H1 (cell line): ENCODE results near the gene L2HGDH. TPM values are rescaled to one million over a fixed set of nuclear protein-coding genes. Genes with fewer than 3 reads are reported as not detected.

Experiments
- CTCF ChIA-PET: fragments of 300-600 bp; sonication (Branson Sonifier 250); formaldehyde crosslinking; loops from one replicate; lab custom pipeline; 2021; ENCODE audit not compliant: partially characterized antibody; lab: Charles Lee
- POLR2A ChIA-PET: fragments of 300-600 bp; sonication (Branson Sonifier 250); formaldehyde crosslinking; loops from one replicate; lab custom pipeline; 2021; ENCODE audit warnings: inconsistent platforms; ENCODE audit not compliant: partially characterized antibody; lab: Charles Lee
- DNase-seq, 2 experiments: peaks; one replicate each; pipeline versions ENCODE4 v3.0.0 to v3.0.0-alpha.2; 2010 to 2022; ENCODE audit warnings: low spot score in 2 of 2, low read depth in 1 of 2, mixed read lengths in 1 of 2
- FAIRE-seq: peaks from 2 replicates; lab custom pipeline; 2011; peaks lifted over from hg19 to GRCh38; lab: Jason Lieb, UNC
- H2AFZ ChIP-seq: 2 replicates; pipeline ENCODE4 v1.8.1; 2012; ENCODE audit warnings: low read length, inconsistent platforms
- H2AK5ac ChIP-seq: 2 replicates; pipeline ENCODE4 v1.6.1; 2013; ENCODE audit warnings: low read depth, low read length
- H2BK120ac ChIP-seq: replicated peaks from 2 replicates; pipeline ENCODE3; 2013; ENCODE audit warnings: low read depth, low read length, inconsistent platforms
- H2BK12ac ChIP-seq: 2 replicates; pipeline ENCODE4 v1.6.1; 2013; ENCODE audit warnings: low read depth, low read length
- H2BK15ac ChIP-seq: 2 replicates; pipeline ENCODE4 v1.6.1; 2013; ENCODE audit warnings: low read length
- H2BK20ac ChIP-seq: 2 replicates; pipeline ENCODE4 v1.6.1; 2013; ENCODE audit warnings: low read length
- H2BK5ac ChIP-seq: 2 replicates; pipeline ENCODE4 v1.6.1; 2013; ENCODE audit warnings: low read depth, low read length
- H3K14ac ChIP-seq: 2 replicates; pipeline ENCODE4 v1.6.1; 2013; ENCODE audit warnings: inconsistent platforms; ENCODE audit not compliant: insufficient read length
- H3K18ac ChIP-seq: 2 replicates; pipeline ENCODE4 v1.6.1; 2013; ENCODE audit warnings: low read length; ENCODE audit errors: extremely low read depth
- H3K23ac ChIP-seq: 2 replicates; pipeline ENCODE4 v1.6.1; 2013; ENCODE audit warnings: inconsistent platforms; ENCODE audit not compliant: insufficient read length
- H3K23me2 ChIP-seq: 2 replicates; pipeline ENCODE4 v1.6.1; 2013; ENCODE audit warnings: low read depth, low read length
- H3K27ac ChIP-seq: 2 replicates; pipeline ENCODE4 v1.6.1; 2011; ENCODE audit warnings: low read depth, low read length, inconsistent platforms
- H3K27me3 ChIP-seq, 4 experiments: replicated peaks in 1 of 4; 1 replicate in 1 of 4; 2 replicates in 3 of 4; pipeline versions ENCODE4 v1.6.1 to v1.8.1; 2011 to 2013; ENCODE audit warnings: low read length in 3 of 4, mild to moderate bottlenecking in 3 of 4, inconsistent platforms in 2 of 4, mixed read lengths in 2 of 4, moderate library complexity in 1 of 4; ENCODE audit not compliant: control insufficient read depth in 3 of 4, insufficient read depth in 3 of 4; ENCODE audit errors: extremely low read depth in 1 of 4
- H3K36me3 ChIP-seq, 4 experiments: 2 replicates each; pipeline versions ENCODE4 v1.6.1 to v1.8.1; 2011 to 2013; ENCODE audit warnings: mild to moderate bottlenecking in 4 of 4, low read length in 3 of 4, moderate library complexity in 2 of 4, control low read depth in 1 of 4, inconsistent platforms in 1 of 4; ENCODE audit not compliant: insufficient read depth in 4 of 4, control insufficient read depth in 2 of 4
- H3K4ac ChIP-seq: replicated peaks from 2 replicates; pipeline ENCODE3; 2013; ENCODE audit warnings: low read length, low read depth, mixed read lengths, inconsistent platforms; ENCODE audit not compliant: insufficient read length
- H3K4me1 ChIP-seq, 4 experiments: replicated peaks in 1 of 4; 1 replicate in 1 of 4; 2 replicates in 3 of 4; pipeline versions ENCODE4 v1.6.1 to v1.8.1; 2011 to 2013; ENCODE audit warnings: low read length in 3 of 4, inconsistent platforms in 2 of 4, mixed read lengths in 1 of 4; ENCODE audit not compliant: insufficient read depth in 4 of 4, control insufficient read depth in 3 of 4
- H3K4me2 ChIP-seq, 2 experiments: 2 replicates each; pipeline versions ENCODE4 v1.6.1 to v1.8.1; 2011 to 2013; ENCODE audit warnings: low read depth in 2 of 2, low read length in 2 of 2, control low read depth in 1 of 2, inconsistent platforms in 1 of 2, mild to moderate bottlenecking in 1 of 2; ENCODE audit not compliant: insufficient read depth in 1 of 2
- H3K4me3 ChIP-seq, 4 experiments: fragments of 200-600, 300-600 bp in 1 of 4; sonication (generic), shearing (Covaris generic), sonication (Bioruptor Twin) in 1 of 4; 2 replicates each; pipeline versions ENCODE4 v1.5.1 to v1.8.1; 2011 to 2016; ENCODE audit warnings: low read length in 4 of 4, low read depth in 3 of 4, control low read depth in 2 of 4, inconsistent platforms in 2 of 4, mild to moderate bottlenecking in 2 of 4, mixed read lengths in 1 of 4, moderate library complexity in 1 of 4; ENCODE audit not compliant: insufficient read depth in 2 of 4; ENCODE audit errors: extremely low read depth in 1 of 4
- H3K56ac ChIP-seq: replicated peaks from 2 replicates; pipeline ENCODE3; 2013; ENCODE audit warnings: low read depth, mild to moderate bottlenecking, mixed read lengths, low read length, inconsistent platforms; ENCODE audit not compliant: insufficient read length
- H3K79me1 ChIP-seq: 2 replicates; pipeline ENCODE4 v1.6.1; 2013; ENCODE audit warnings: low read depth, low read length, control low read depth
- H3K79me2 ChIP-seq, 2 experiments: 2 replicates each; pipeline versions ENCODE4 v1.6.1 to v1.8.1; 2012 to 2013; ENCODE audit warnings: low read length in 2 of 2, mild to moderate bottlenecking in 2 of 2, inconsistent platforms in 1 of 2; ENCODE audit not compliant: insufficient read depth in 2 of 2, control insufficient read depth in 1 of 2
- H3K9ac ChIP-seq, 4 experiments: replicated peaks in 1 of 4; 1 replicate in 1 of 4; 2 replicates in 3 of 4; pipeline versions ENCODE4 v1.6.1 to v1.8.1; 2011 to 2013; ENCODE audit warnings: low read depth in 3 of 4, low read length in 3 of 4, control low read depth in 2 of 4, mild to moderate bottlenecking in 2 of 4, moderate library complexity in 2 of 4, inconsistent platforms in 1 of 4; ENCODE audit errors: extremely low read depth in 1 of 4
- H3K9me3 ChIP-seq, 2 experiments: 2 replicates each; pipeline versions ENCODE4 v1.6.1 to v1.8.1; 2012 to 2013; ENCODE audit warnings: mild to moderate bottlenecking in 2 of 2, moderate library complexity in 2 of 2, control low read depth in 1 of 2, inconsistent platforms in 1 of 2, low read depth in 1 of 2, low read length in 1 of 2, mixed read lengths in 1 of 2; ENCODE audit not compliant: insufficient read depth in 2 of 2
- H4K20me1 ChIP-seq, 2 experiments: replicated peaks in 1 of 2; 2 replicates each; pipeline versions ENCODE3 to v1.8.1; 2011 to 2013; ENCODE audit warnings: inconsistent platforms in 2 of 2, low read length in 2 of 2, mild to moderate bottlenecking in 1 of 2; ENCODE audit not compliant: insufficient read depth in 2 of 2, control insufficient read depth in 1 of 2
- H4K5ac ChIP-seq: 2 replicates; pipeline ENCODE4 v1.6.1; 2013; ENCODE audit warnings: low read length, low read depth, mixed read lengths, inconsistent platforms; ENCODE audit not compliant: insufficient read length
- H4K8ac ChIP-seq: 2 replicates; pipeline ENCODE4 v1.8.0; 2013; ENCODE audit warnings: mild to moderate bottlenecking, moderate library complexity, low read length, inconsistent platforms; ENCODE audit not compliant: insufficient read depth; ENCODE audit errors: extremely low read depth
- H4K91ac ChIP-seq: replicated peaks from 2 replicates; pipeline ENCODE3; 2013; ENCODE audit warnings: low read length, mixed read lengths, inconsistent platforms; ENCODE audit not compliant: insufficient read length
- ASH2L ChIP-seq: fragments of 200-600, 300-600 bp; sonication (generic); IDR thresholded peaks from one replicate; pipeline ENCODE4 v1.7.1; 2017; ENCODE audit warnings: low read length
- CBX5 ChIP-seq: fragments of 300-800, 300-1000 bp; sonication (generic); IDR thresholded peaks from 2 replicates; pipeline ENCODE4 v1.7.1; 2016; ENCODE audit warnings: antibody characterized with exemption, low read length, low read depth
- EGR1 ChIP-seq: IDR thresholded peaks from 2 replicates; pipeline ENCODE4 v1.6.1; 2011; ENCODE audit warnings: low read depth, low read length, borderline replicate concordance
- FOSL1 ChIP-seq: IDR thresholded peaks from 2 replicates; pipeline ENCODE4 v1.6.1; 2011; ENCODE audit warnings: mild to moderate bottlenecking, low read depth, low read length, moderate library complexity; ENCODE audit not compliant: insufficient read depth
- JUN ChIP-seq: IDR thresholded peaks from 2 replicates; pipeline ENCODE4 v1.6.1; 2011; ENCODE audit warnings: low read depth, mild to moderate bottlenecking, improper control_type of control experiment, low read length
- MAFK ChIP-seq: IDR thresholded peaks from 2 replicates; pipeline ENCODE4 v1.6.1; 2012; ENCODE audit warnings: low read depth, mild to moderate bottlenecking, improper control_type of control experiment, low read length
- NANOG ChIP-seq: IDR thresholded peaks from 2 replicates; pipeline ENCODE4 v1.6.1; 2011; ENCODE audit warnings: low read length, low read depth, mild to moderate bottlenecking, inconsistent platforms; ENCODE audit not compliant: insufficient read depth, poor library complexity, severe bottlenecking
- POU5F1 ChIP-seq: IDR thresholded peaks from 2 replicates; pipeline ENCODE4 v1.6.1; 2011; ENCODE audit warnings: low read depth, mild to moderate bottlenecking, low read length, moderate library complexity
- SAP30 ChIP-seq: fragments of 300-600 bp; sonication (generic); IDR thresholded peaks from 2 replicates; pipeline ENCODE4 v1.7.1; 2012; ENCODE audit warnings: low read length, moderate library complexity, mild to moderate bottlenecking, inconsistent platforms; ENCODE audit not compliant: insufficient read depth, insufficient replicate concordance
- SIN3A ChIP-seq, 2 experiments: IDR thresholded peaks in 1 of 2; conservative IDR thresholded peaks in 1 of 2; 2 replicates each; pipeline ENCODE4 v1.6.1; 2011 to 2012; ENCODE audit warnings: low read length in 2 of 2, improper control_type of control experiment in 1 of 2, low read depth in 1 of 2, mild to moderate bottlenecking in 1 of 2
- TEAD4 ChIP-seq: IDR thresholded peaks from 2 replicates; pipeline ENCODE4 v1.6.1; 2012; ENCODE audit warnings: low read depth, low read length, inconsistent platforms, mixed read lengths
- YY1 ChIP-seq: IDR thresholded peaks from 2 replicates; pipeline ENCODE4 v1.6.1; 2011; ENCODE audit warnings: low read depth, mild to moderate bottlenecking, low read length
- ZNF274 ChIP-seq: IDR thresholded peaks from 2 replicates; pipeline ENCODE4 v1.7.0; 2012; ENCODE audit warnings: low read length, borderline replicate concordance; ENCODE audit errors: extremely low read depth
- WGBS, 2 experiments: shearing (Covaris generic) in 1 of 2; methylation state at CpG; one replicate each; pipeline versions ENCODE4 v1.1.6 to v1.1.7; 2013 to 2015; ENCODE audit warnings: low lambda C conversion rate in 2 of 2, mixed read lengths in 2 of 2, inconsistent platforms in 1 of 2, low coverage in 1 of 2, missing lambda C conversion rate in 1 of 2; ENCODE audit not compliant: insufficient replicate concordance in 2 of 2, insufficient coverage in 1 of 2, insufficient read length in 1 of 2; ENCODE audit errors: extremely low coverage in 1 of 2, missing lambda C conversion rate in 1 of 2; 5-methylcytosine and 5-hydroxymethylcytosine counted together
- polyA plus RNA-seq, 7 experiments: library from polyadenylated mRNA; depleted of rRNA in 3 of 7; stranded (reverse) in 5 of 7; unstranded in 2 of 7; fragments of >200 nt in 5 of 7; fragments of 200-250 nt in 2 of 7; gene quantifications; 1 replicate in 5 of 7; 2 replicates in 1 of 7; 4 replicates in 1 of 7; pipeline versions ENCODE4 v1.2.1 to v1.2.3, GENCODE V29; 2011 to 2013; ENCODE audit warnings: missing spikeins in 2 of 7, mixed read lengths in 2 of 7
- total RNA-seq: library from RNA; stranded (reverse); fragmentation: NEBNext Ultra II Directional; extraction: Animal tissue kit (Norgen Biotek cat#: 25700); gene quantifications from 2 replicates; pipeline ENCODE4 v1.2.1, GENCODE V29; 2021
- TF ChIP-seq, protein P1 (sequence below): IDR thresholded peaks from 2 replicates; pipeline ENCODE4 v1.6.1; 2012; ENCODE audit warnings: inconsistent platforms

L2HGDH gene
- total and polyA plus RNA-seq, 2 of the 8 experiments (the other 6 are each of a cell fraction or from before 2014, with no cell fraction given): 12.2 to 28.6 TPM

DNA sequence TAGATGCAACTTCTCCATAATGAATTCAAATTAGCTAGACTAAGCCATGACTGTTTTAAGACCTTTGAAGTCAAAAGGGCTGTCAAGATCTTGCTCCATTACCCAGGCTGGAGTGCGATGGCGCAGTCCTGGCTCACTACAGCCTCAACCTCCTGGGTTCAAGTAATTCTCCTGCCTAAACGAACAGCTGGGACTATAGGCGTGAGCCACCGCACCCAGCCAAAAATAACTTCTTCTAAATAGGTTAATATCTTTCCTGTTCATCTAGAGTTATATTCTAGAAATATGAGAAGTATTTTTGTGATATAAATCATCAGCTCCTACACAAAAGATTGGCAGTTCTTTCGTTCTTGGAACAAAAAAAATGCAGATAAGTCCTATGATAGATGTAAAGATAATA is 41.1 kb downstream of the L2HGDH start:
- WGBS, 2 experiments: 91% methylated on average over 6 of the region's 6 CpGs; no CpG with 5 or more reads in 1 of the 2 experiments
- POLR2A ChIA-PET: no interaction called here
- H3K79me2 ChIP-seq: no peaks in the 10 kb centered on the region
- H3K79me1 ChIP-seq: no peaks in the 10 kb centered on the region
- H3K4me1 ChIP-seq: no peaks in the 10 kb centered on the region
- no peak overlapping the region for H2BK15ac ChIP-seq
- no peak overlapping the region for H3K56ac ChIP-seq
- H2AFZ ChIP-seq: no peak overlapping the region
- no peak overlapping the region for H2AK5ac ChIP-seq
- H3K36me3 ChIP-seq: peaks cover 0 to 3% (median 0%) of the 10 kb centered on the region in 4 experiments; a peak in 2 of 8 replicates
- no peak overlapping the region for H3K9ac ChIP-seq
- no peak overlapping the region for H4K91ac ChIP-seq
- H2BK5ac ChIP-seq: no peak overlapping the region
- no peak overlapping the region for H3K14ac ChIP-seq
- H2BK12ac ChIP-seq: no peak overlapping the region
- FAIRE-seq (no peak), DNase-seq (no peak)
- H4K20me1 ChIP-seq: no peaks in the 10 kb centered on the region
- no peak overlapping the region for H2BK120ac ChIP-seq
- H3K27ac ChIP-seq: no peak overlapping the region
- no peaks in the 10 kb centered on the region for H3K27me3 ChIP-seq
- H2BK20ac ChIP-seq: no peak overlapping the region
- CTCF ChIA-PET: interaction anchor here (0.9 kb wide), 1 partner anchor 10 kb away, joined by 3 read pairs; no protein-coding TSS in a partner anchor
- H3K4ac ChIP-seq: no peak overlapping the region
- H3K9me3 ChIP-seq: no peaks in the 10 kb centered on the region
- H3K4me3 ChIP-seq: no peak overlapping the region
- H3K23ac ChIP-seq: no peak overlapping the region
- H4K5ac ChIP-seq: no peak overlapping the region
- H3K4me2 ChIP-seq: no peak overlapping the region
- H3K23me2 ChIP-seq: no peaks in the 10 kb centered on the region
- H3K18ac ChIP-seq: no peak overlapping the region
- no peak overlapping the region for H4K8ac ChIP-seq
- TF ChIP-seq YY1 (no peak), EGR1 (no peak), MAFK (no peak), JUN (no peak), TEAD4 (no peak), ZNF274 (no peak), ASH2L (no peak), FOSL1 (no peak), POU5F1 (no peak), CBX5 (no peak), SIN3A (conservative IDR thresholded peaks at IDR 0.05 in 1 of 2, IDR thresholded peaks at IDR 0.05 in 1 of 2; ENCODE audit: low read depth in 1 of 2, low read length in 2 of 2) (no peak), SAP30 (no peak), NANOG (no peak)
- TF ChIP-seq, protein P1, sequence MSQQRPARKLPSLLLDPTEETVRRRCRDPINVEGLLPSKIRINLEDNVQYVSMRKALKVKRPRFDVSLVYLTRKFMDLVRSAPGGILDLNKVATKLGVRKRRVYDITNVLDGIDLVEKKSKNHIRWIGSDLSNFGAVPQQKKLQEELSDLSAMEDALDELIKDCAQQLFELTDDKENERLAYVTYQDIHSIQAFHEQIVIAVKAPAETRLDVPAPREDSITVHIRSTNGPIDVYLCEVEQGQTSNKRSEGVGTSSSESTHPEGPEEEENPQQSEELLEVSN: no peak
